ENCODE data around the gene DZIP1. TPM values are rescaled to one million over a fixed set of nuclear protein-coding genes. Genes with fewer than 3 reads are reported as not detected.
"Not testable (repeated sequence)": the region's sequence is repeated elsewhere in the genome, so short reads cannot be mapped to it uniquely, and the experiment has no call there.

Gene DZIP1
- total RNA-seq, 4 donors from 2014 or later = 6.4 to 15.3 (median 8.1) TPM

- intact Hi-C loops (cut with DNase I; ENCODE audit: low total_unique reads) (no loop called here), in situ Hi-C loops (cut with MboI; ENCODE audit: low pct_ligation_motif_present in 1 of 4, low pct_unique_long_range_greater_than_20kb in 1 of 4, low sequenced_read_pairs in 3 of 4) (no loop called here)
- Histone ChIP-seq H3K27ac (peak overlapping the region; percentile 94 to 98 (median 95)), H3K4me3 (peak overlapping the region; percentile 44 to 88 (median 76)), H3K27me3 (no peaks in the 10 kb centered on the region), H3K36me3 (no peaks in the 10 kb centered on the region), H3K9me3 (peaks cover 1 to 5% of the 10 kb centered on the region in 2 donors), H3K4me1 (peaks cover 0 to 46% (median 25%) of the 10 kb centered on the region in 4 donors)
- TF ChIP-seq EP300 (IDR thresholded peaks at IDR 0.05; ENCODE audit: low read depth) (no peak), CTCF (IDR thresholded peaks at IDR 0.05) (no peak), POLR2AphosphoS5 (IDR thresholded peaks at IDR 0.05) (no peak), POLR2A (IDR thresholded peaks at IDR 0.05) (no peak)
- DNase-seq = peak; percentile 40
- 1% methylated on average over 26 of the region's 32 CpGs; no CpG with 5 or more reads in 1 of the 2 donors for WGBS, 2 donors (ENCODE audit: low coverage in 1 of 2)
Measured at GRCh38 chr13:95676105-95676761, 31.7 kb upstream of the DZIP1 start.

GRCh38 chr13:95671597-95671996, 27.1 kb upstream of the DZIP1 start:
- 92% methylated on average over 5 of the region's 5 CpGs; no CpG with 5 or more reads in 1 of the 2 donors for WGBS, 2 donors (ENCODE audit: low coverage in 1 of 2)
- H3K27me3 ChIP-seq = no peaks in the 10 kb centered on the region
- H3K36me3 ChIP-seq = no peaks in the 10 kb centered on the region
- peaks cover 0 to 17% (median 7%) of the 10 kb centered on the region in 4 donors for H3K4me1 ChIP-seq
- DNase-seq = no peak
- no peak overlapping the region for H3K27ac ChIP-seq
- intact Hi-C loops (cut with DNase I; ENCODE audit: low total_unique reads) (no loop called here), in situ Hi-C loops (cut with MboI; ENCODE audit: low pct_ligation_motif_present in 1 of 4, low pct_unique_long_range_greater_than_20kb in 1 of 4, low sequenced_read_pairs in 3 of 4) (no loop called here)
- peaks cover 33 to 48% of the 10 kb centered on the region in 2 donors for H3K9me3 ChIP-seq
- H3K4me3 ChIP-seq = no peak overlapping the region
- TF ChIP-seq CTCF (IDR thresholded peaks at IDR 0.05) = no peak
- TF ChIP-seq POLR2AphosphoS5 (IDR thresholded peaks at IDR 0.05) = no peak
- TF ChIP-seq POLR2A (IDR thresholded peaks at IDR 0.05) = no peak
- no peak for TF ChIP-seq EP300 (IDR thresholded peaks at IDR 0.05; ENCODE audit: low read depth)

DNA sequence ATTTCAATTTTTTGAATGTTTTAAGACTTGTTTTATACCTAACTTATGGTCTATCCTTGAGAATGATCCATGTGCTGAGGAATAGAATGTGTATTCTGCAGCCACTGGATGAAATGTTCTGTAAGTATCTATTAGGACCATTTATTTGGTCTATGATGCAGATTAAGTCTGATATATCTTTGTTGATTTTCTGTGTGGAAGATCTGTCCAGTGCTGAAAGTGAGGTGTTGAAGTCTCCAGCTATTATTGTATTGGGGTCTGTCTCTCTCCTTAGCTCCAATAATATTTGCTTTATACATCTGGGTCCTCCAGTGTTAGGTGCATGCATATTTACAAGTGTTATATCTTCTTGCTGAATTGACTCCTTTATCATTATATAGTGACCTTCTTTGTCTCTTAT, 22.7 kb upstream of the DZIP1 start:
- DNase-seq; in situ Hi-C loops (cut with MboI; ENCODE audit: low pct_ligation_motif_present in 1 of 4, low pct_unique_long_range_greater_than_20kb in 1 of 4, low sequenced_read_pairs in 3 of 4); H3K27ac ChIP-seq; intact Hi-C loops (cut with DNase I; ENCODE audit: low total_unique reads); H3K36me3 ChIP-seq; H3K4me3 ChIP-seq; H3K27me3 ChIP-seq; H3K4me1 ChIP-seq: not testable (repeated sequence)
- peaks cover 55 to 66% of the 10 kb centered on the region in 2 donors for H3K9me3 ChIP-seq

DNA sequence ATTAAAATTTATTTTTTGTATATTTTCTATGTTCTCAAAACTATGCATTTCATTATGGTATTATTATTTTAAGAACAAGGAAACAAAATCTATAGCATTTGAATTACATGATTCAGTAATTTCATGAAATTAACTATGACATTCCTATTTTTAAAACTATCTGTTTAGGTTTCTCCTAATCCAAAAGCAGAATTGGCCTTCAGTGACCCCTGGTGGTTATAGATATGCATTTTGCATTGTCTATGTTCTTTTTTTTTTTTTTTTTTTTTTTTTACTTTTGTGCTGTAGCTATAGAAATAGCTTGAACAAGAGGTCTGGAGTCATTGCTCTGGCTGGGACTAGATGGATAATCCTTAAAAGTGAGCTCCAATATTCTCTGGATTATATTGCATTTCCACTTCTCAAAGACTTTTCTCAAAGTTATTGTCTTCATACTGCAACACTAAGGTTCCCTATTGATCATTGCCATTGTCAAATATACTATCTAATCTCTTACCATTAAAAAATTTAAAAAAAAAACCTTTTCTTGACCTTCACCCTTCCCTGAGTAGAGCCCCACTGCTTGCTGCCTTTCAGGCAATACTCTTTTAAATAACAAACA, 16.6 kb upstream of the DZIP1 start:
- H3K9me3 ChIP-seq = peaks cover 14 to 17% of the 10 kb centered on the region in 2 donors
- no peak overlapping the region for H3K27ac ChIP-seq
- in situ Hi-C loops (cut with MboI; ENCODE audit: low pct_ligation_motif_present in 1 of 4, low pct_unique_long_range_greater_than_20kb in 1 of 4, low sequenced_read_pairs in 3 of 4) = no loop called here
- intact Hi-C loops (cut with DNase I; ENCODE audit: low total_unique reads) = no loop called here
- H3K27me3 ChIP-seq = peaks cover 9% of the 10 kb centered on the region
- DNase-seq = no peak
- no peak overlapping the region for H3K4me3 ChIP-seq
- peak; percentile 50 to 59 (median 54) for TF ChIP-seq CTCF (IDR thresholded peaks at IDR 0.05)
- TF ChIP-seq POLR2A (IDR thresholded peaks at IDR 0.05) = no peak
- no peak for TF ChIP-seq EP300 (IDR thresholded peaks at IDR 0.05; ENCODE audit: low read depth)
- H3K36me3 ChIP-seq = no peaks in the 10 kb centered on the region
- H3K4me1 ChIP-seq = no peaks in the 10 kb centered on the region

- Histone ChIP-seq H3K4me3 (no peak overlapping the region), H3K4me1 (no peaks in the 10 kb centered on the region), H3K27me3 (peaks cover 9% of the 10 kb centered on the region), H3K9me3 (peaks cover 0 to 5% of the 10 kb centered on the region in 2 donors), H3K36me3 (no peaks in the 10 kb centered on the region), H3K27ac (no peak overlapping the region)
- TF ChIP-seq POLR2A (IDR thresholded peaks at IDR 0.05) (no peak), CTCF (IDR thresholded peaks at IDR 0.05) (no peak), EP300 (IDR thresholded peaks at IDR 0.05; ENCODE audit: low read depth) (no peak), POLR2AphosphoS5 (IDR thresholded peaks at IDR 0.05) (no peak)
- in situ Hi-C loops (cut with MboI; ENCODE audit: low pct_ligation_motif_present in 1 of 4, low pct_unique_long_range_greater_than_20kb in 1 of 4, low sequenced_read_pairs in 3 of 4) = no loop called here
- DNase-seq = no peak
- intact Hi-C loops (cut with DNase I; ENCODE audit: low total_unique reads) = no loop called here
Measured at GRCh38 chr13:95659500-95659899, 15.0 kb upstream of the DZIP1 start.

Data from transverse colon (tissue), 4 donors.